Natural killer cell treated with Interleukin-12 subunit alpha and Interleukin-12 subunit beta and Interleukin-15 and Interleukin-18, amount 100 ng/mL, for 72 hours (primary cell): ENCODE measurements around the gene MON1A. TPM values are rescaled to one million over a fixed set of nuclear protein-coding genes. Genes with fewer than 3 reads are reported as not detected.
A peak's percentile ranks its signal among the peaks of the same experiment; 100 is the strongest.
"Not testable (repeated sequence)": the region's sequence is repeated elsewhere in the genome, so short reads cannot be mapped to it uniquely, and the experiment has no call there.

Experiments used
- ATAC-seq, 2 donors: fragments of 150-1000 bp; cut with Tn5 transposase in 1 of 2; sonication (Bioruptor Pico), chemical (Tn5 transposase) in 1 of 2; 2 replicates each; pipeline ENCODE4 v1.10.0; 2021
- DNase-seq: peaks from one replicate; pipeline ENCODE4 v3.0.0; 2022; ENCODE audit warnings: low spot score
- H3K27ac Mint-ChIP-seq, 2 donors: 1 replicate in 1 of 2; 2 replicates in 1 of 2; pipeline ENCODE4 v1.8.0; 2022; ENCODE audit warnings: mixed read lengths in 2 of 2, mild to moderate bottlenecking in 1 of 2, moderate library complexity in 1 of 2
- H3K27me3 Mint-ChIP-seq, 2 donors: 1 replicate in 1 of 2; 2 replicates in 1 of 2; pipeline ENCODE4 v1.8.0; 2022; ENCODE audit warnings: mixed read lengths in 2 of 2
- H3K36me3 Mint-ChIP-seq: one replicate; pipeline ENCODE4 v1.8.0; 2022; ENCODE audit warnings: mixed read lengths
- H3K4me1 Mint-ChIP-seq, 2 donors: 1 replicate in 1 of 2; 2 replicates in 1 of 2; pipeline ENCODE4 v1.8.0; 2022; ENCODE audit warnings: low read depth in 2 of 2, mixed read lengths in 2 of 2, mild to moderate bottlenecking in 1 of 2
- H3K4me3 Mint-ChIP-seq: one replicate; pipeline ENCODE4 v1.8.0; 2022; ENCODE audit warnings: mixed read lengths
- H3K9me3 Mint-ChIP-seq: 2 replicates; pipeline ENCODE4 v1.8.0; 2022; ENCODE audit warnings: mixed read lengths
- total RNA-seq, 2 donors: library from RNA; stranded (reverse); gene quantifications; one replicate each; pipeline ENCODE4 v1.2.3, GENCODE V29; 2022

MON1A gene
- total RNA-seq, 2 donors from 2014 or later = 11.3 to 18.7 TPM

DNA sequence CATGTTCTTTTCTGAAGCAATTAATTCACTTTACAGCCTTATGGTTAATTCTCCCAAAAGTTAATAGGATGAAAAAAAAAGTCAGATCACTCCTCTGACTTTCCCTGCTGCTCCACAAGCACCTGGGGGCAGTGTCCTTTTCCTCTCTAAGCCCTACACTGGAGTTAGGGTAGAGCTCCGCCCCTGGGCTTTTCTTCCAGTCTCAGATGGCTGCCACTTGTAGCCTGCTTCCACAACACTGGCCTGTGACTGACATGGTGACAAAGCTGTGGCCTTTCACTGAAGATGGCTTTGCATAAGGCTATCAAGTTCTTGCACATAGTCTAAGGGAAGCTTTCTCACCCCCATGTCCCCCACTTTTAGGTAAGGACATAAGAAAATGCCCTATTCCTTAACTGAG, 1.3 kb upstream of the MON1A start:
- H3K9me3 Mint-ChIP-seq = no peaks in the 10 kb centered on the region
- ATAC-seq (no peak), DNase-seq (peak; percentile 10)
- no peak overlapping the region for H3K4me3 Mint-ChIP-seq
- no peaks in the 10 kb centered on the region for H3K27me3 Mint-ChIP-seq
- no peaks in the 10 kb centered on the region for H3K36me3 Mint-ChIP-seq
- H3K4me1 Mint-ChIP-seq = peaks cover 8 to 16% of the 10 kb centered on the region in 2 donors
- peak overlapping the region in 1 of 2 donors; percentile 30 for H3K27ac Mint-ChIP-seq

DNA sequence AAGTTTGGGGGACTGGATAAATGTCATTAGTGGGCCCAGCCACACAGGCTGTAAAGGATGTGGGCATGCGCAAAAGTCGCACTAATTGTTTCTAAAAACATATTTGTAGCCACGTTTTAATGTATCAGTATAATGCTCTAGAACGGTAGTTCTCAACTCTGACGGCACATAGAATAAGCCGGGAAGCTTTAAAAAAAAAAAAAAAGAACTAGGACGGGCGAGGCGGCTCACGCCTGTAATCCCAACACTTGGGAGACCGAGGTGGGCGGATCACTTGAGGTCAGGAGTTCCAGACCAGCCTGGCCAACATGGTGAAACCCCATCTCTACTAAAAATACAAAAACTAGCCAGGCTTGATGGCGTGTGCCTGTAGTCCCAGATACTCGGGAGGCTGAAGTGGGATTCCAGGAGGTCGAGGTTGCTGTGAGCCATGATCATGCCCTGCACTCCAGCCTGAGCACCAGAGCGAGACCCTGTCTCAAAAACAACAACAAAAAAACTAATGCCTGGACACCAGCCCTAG, 618 bp upstream of the MON1A start:
- no peaks in the 10 kb centered on the region for H3K9me3 Mint-ChIP-seq
- H3K27ac Mint-ChIP-seq = peak overlapping the region; percentile 80 to 92
- no peaks in the 10 kb centered on the region for H3K36me3 Mint-ChIP-seq
- H3K4me3 Mint-ChIP-seq = peak overlapping the region; percentile 84
- peaks cover 12 to 18% of the 10 kb centered on the region in 2 donors for H3K4me1 Mint-ChIP-seq
- no peaks in the 10 kb centered on the region for H3K27me3 Mint-ChIP-seq
- DNase-seq (peak; percentile 8), ATAC-seq (no peak)

DNA sequence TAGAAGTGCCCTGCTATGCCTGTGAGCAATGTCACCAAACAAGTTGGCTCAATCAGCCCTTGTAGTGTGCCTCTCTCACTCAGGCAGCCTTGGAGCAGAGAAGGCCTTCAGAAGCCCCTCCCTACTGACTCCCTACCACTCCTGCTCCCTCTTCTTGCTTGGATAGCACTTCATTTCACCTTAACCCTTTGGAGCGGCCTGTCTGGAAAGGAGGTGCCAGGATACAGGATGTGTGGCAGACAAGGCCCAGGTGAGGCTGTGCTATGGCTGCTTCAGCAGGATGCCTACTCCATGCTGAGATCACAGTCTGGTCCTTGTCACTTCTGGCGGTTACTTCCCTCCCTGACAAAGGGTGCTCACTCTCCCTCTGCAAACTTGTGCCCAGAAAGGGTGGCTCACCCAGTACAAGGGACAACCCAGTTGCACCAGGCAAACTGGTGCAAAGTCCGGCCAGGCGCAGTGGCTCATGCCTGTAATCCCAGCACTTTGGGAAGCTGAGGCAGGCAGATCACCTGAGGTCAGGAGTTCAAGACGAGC, 1.1 kb downstream of the MON1A start:
- H3K9me3 Mint-ChIP-seq = no peaks in the 10 kb centered on the region
- no peaks in the 10 kb centered on the region for H3K27me3 Mint-ChIP-seq
- DNase-seq (no peak), ATAC-seq (no peak)
- H3K27ac Mint-ChIP-seq = no peak overlapping the region
- peaks cover 12 to 18% of the 10 kb centered on the region in 2 donors for H3K4me1 Mint-ChIP-seq
- H3K4me3 Mint-ChIP-seq = peak overlapping the region; percentile 84
- no peaks in the 10 kb centered on the region for H3K36me3 Mint-ChIP-seq

DNA sequence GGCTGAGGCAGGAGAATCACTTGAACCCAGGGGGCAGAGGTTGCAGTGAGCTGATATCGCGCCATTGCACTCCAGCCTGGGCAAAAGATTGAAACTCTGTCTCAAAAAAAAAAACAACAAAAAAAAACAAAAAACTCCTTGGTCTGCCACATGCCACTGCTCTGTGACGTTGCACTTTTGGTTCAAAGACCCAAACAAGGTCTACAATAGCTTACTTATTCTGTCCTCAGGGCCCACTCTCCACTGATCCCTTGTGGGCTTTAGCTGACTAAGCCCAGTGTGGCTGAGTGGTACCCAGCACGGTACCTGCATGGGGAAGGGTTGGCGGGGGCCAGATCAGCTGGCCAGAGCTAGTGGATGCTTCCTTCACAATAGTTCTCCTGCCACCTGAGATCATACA, 1.8 kb downstream of the MON1A start:
- no peaks in the 10 kb centered on the region for H3K9me3 Mint-ChIP-seq
- no peak overlapping the region for H3K27ac Mint-ChIP-seq

DNA sequence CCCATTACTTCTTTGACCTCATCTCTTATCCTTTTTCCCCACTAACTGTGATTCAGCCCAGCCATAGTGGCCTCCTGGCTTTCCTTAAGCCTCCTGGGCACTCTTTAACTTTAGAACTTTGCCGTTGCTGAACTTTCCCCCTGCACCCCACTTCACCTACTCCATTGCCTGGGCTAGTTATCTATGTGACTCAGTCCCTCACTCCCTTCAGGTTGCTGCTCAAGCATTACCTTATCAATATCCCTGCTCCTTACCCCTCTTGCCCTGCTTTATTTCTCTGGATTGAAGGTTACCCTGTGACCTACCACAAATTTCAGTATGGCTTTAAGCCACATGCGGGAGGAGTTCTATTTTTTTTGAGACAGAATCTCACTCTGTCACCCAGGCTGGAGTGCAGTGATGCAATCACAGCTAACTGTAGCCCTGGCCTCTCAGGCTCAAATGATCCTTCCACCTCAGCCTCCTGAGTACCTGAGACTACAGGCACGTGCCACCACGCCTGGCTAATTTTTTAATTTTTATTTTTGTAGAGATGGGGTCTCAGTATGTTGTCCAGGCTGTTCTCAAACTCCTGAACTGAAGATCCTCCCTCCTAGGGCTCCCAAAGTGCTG, 3.4 kb downstream of the MON1A start:
- Mint-ChIP-seq H3K27ac (peak overlapping the region in 1 of 2 donors; percentile 12), H3K4me3 (no peak overlapping the region), H3K27me3 (no peaks in the 10 kb centered on the region), H3K9me3 (no peaks in the 10 kb centered on the region), H3K36me3 (no peaks in the 10 kb centered on the region), H3K4me1 (peaks cover 12 to 18% of the 10 kb centered on the region in 2 donors)
- no peak for ATAC-seq
- no peak for DNase-seq

More for the DNA sequence above, 1.8 kb downstream of the MON1A start:
- Mint-ChIP-seq H3K4me3 (no peak overlapping the region), H3K36me3 (no peaks in the 10 kb centered on the region), H3K27me3 (no peaks in the 10 kb centered on the region), H3K4me1 (peaks cover 12 to 18% of the 10 kb centered on the region in 2 donors)
- DNase-seq (no peak), ATAC-seq (no peak)

DNA sequence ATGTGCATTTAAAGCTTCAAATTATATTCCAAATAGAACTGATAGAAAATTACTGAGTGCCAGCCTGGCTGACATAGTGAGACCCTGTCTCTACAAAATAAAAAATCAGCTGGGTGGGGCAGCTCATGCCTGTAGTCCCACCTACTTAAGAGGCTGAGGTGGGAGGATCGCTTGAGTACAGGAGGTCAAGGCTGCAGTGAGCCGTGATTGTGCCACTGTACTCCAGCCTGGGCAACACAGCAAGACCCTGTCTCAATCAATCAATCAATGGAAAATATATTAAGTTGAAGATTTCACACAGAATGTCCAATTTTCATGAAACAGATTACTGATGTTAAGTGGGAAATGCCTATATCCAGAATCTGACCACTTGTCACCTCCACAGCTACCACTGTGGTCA, 4.1 kb downstream of the MON1A start:
- Mint-ChIP-seq H3K9me3 (no peaks in the 10 kb centered on the region), H3K4me3 (no peak overlapping the region), H3K4me1 (peaks cover 12 to 18% of the 10 kb centered on the region in 2 donors), H3K27me3 (no peaks in the 10 kb centered on the region), H3K36me3 (no peaks in the 10 kb centered on the region), H3K27ac (no peak overlapping the region)
- ATAC-seq = no peak
- DNase-seq = peak; percentile 22

DNA sequence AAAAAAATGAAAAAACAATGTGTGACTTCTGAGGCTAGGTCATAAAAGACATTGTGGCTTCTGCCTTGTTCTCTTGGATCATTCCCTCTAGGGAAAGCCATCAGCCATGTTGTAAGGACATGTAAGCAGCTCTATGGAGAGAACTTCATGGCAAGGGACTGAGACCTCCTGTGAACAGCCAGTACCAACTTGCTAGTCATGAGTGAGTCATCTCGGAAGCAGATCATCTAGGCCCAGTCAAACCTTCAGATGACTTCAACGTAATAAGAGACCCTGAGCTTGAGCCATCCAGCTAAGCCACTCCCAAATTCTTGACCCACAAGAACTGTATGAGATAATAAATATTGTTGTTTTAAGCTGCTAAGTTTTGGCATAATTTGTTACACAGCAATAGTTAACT, 4.9 kb downstream of the MON1A start:
- Mint-ChIP-seq H3K4me1 (peaks cover 8 to 14% of the 10 kb centered on the region in 2 donors), H3K4me3 (no peak overlapping the region), H3K27me3 (no peaks in the 10 kb centered on the region), H3K36me3 (peaks cover 6% of the 10 kb centered on the region), H3K9me3 (no peaks in the 10 kb centered on the region), H3K27ac (no peak overlapping the region)
- DNase-seq (no peak), ATAC-seq (no peak)

DNA sequence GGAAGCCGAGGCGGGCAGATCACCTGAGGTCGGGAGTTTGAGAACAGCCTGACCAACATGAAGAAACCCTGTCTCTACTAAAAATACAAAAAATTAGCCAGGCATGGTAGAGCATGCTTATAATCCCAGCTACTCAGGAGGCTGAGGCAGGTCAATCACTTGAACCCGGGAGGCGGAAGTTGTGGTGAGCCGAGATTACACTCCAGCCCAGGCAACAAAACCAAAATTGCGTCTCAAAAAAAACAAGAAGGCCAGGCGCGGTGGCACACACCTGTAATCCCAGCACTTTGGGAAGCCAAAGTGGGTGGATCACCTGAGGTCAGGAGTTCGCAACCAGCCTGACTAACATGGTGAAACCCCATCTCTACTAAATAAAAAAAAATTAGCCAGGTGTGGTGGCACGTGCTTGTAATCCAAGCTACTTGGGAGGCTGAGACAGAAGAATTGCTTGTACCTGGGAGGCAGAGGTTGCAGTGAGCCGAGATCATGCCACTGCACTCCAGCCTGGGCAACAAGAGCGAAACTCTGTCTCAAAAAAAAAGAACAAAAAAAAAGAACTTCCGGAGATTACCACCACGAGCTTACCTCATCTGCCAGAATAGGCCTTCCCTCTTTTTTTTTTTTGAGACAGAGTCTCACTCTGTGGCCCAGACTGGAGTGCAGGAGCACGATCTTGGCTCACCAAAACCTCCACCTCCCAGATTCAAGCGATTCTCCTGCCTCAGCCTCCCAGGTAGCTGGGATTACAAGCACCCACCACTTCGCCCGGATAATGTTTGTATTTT, 11.6 kb downstream of the MON1A start:
- not testable (repeated sequence) for H3K4me1 Mint-ChIP-seq, H3K27ac Mint-ChIP-seq, DNase-seq, H3K4me3 Mint-ChIP-seq, ATAC-seq, H3K9me3 Mint-ChIP-seq, H3K27me3 Mint-ChIP-seq, H3K36me3 Mint-ChIP-seq

DNA sequence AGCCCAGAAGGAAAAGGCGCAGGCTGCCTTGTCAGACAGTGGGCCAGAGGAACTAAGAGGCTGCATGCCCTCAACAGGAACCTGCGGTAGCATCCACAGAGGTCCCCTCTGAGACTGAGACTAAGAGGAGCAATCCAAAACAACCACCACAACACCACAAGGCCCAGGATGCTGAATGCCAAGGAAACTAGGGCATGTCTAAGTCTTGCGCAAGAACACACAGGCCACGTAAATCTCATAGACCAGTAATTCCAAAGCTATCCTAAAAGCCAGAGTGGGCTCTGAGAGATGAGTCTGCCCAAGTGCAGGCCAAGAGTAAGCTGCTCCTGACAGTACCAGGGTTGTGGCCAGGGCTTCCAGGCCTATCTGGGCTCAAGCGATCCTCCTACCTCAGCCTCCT, 12.9 kb downstream of the MON1A start:
- Mint-ChIP-seq H3K27me3 (no peaks in the 10 kb centered on the region), H3K4me3 (no peak overlapping the region), H3K4me1 (peaks cover 5 to 6% of the 10 kb centered on the region in 2 donors), H3K9me3 (no peaks in the 10 kb centered on the region), H3K27ac (no peak overlapping the region), H3K36me3 (peaks cover 6% of the 10 kb centered on the region)
- ATAC-seq = no peak
- no peak for DNase-seq

DNA sequence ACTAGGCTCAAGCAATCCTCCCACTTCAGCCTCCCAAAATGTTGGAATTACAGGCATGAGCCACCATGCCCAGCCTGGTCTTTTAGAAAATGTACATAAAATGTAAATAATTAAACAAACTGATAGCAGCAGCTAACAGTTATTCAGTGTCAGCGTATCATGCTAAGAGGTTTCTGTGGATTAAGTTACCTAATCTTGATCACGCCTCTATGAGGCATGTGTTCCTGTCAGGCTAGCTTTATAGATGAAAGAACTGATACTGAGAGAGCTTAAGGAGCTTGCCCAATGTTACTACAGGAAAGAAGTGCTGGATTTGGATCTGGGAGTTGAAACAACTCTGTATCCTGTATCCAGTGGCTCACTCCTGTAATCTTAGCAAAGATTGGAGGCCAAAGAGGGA, 14.7 kb downstream of the MON1A start:
- Mint-ChIP-seq H3K36me3 (peaks cover under 1% of the 10 kb centered on the region), H3K27ac (no peak overlapping the region), H3K4me3 (no peak overlapping the region), H3K9me3 (no peaks in the 10 kb centered on the region), H3K4me1 (peaks cover 5 to 10% of the 10 kb centered on the region in 2 donors), H3K27me3 (no peaks in the 10 kb centered on the region)
- no peak for ATAC-seq
- DNase-seq = no peak

DNA sequence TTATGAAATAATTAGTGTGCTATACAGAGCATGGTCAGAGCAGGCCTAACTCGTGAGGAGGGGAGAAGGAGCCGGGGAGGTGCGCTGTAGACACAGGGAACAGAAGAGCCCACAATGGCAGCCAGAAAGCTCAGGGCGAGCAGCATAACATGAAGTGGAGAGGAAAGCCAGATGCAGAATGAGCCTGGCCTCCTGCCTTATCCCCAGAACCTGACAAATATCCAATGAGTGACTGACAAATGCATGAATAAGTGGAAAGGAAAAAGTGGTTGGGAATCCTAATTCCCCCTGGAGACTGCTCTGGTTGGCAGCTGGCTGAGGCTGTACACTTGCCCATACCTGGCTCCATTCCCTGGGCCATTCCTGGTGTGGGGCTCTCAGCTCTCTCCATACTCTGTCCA, 16.7 kb downstream of the MON1A start:
- ATAC-seq (no peak), DNase-seq (no peak)
- Mint-ChIP-seq H3K4me1 (peaks cover 5 to 10% of the 10 kb centered on the region in 2 donors), H3K27ac (no peak overlapping the region), H3K4me3 (no peak overlapping the region), H3K27me3 (no peaks in the 10 kb centered on the region), H3K9me3 (no peaks in the 10 kb centered on the region), H3K36me3 (no peaks in the 10 kb centered on the region)

DNA sequence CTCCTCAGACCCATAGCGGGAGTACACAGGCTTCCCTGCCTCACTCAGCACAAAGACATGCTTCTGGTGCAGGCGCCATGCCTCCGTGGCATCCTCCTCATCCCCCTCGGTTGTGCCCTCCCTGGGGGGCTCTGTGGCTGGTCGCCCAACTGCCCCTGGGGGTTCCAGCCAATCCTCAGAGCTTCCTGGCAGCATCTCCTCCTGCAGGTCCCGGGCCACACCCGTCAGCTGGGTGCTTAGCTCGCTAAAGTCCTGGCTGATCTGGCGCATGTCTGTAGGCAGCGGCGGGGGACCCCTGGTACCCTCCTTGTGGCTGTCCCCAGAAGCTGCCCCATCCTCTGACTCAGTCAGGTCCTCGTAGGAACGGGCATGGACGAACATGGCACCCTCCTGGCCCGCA, 18.0 kb downstream of the MON1A start:
- peaks cover 5 to 10% of the 10 kb centered on the region in 2 donors for H3K4me1 Mint-ChIP-seq
- no peak overlapping the region for H3K27ac Mint-ChIP-seq
- no peaks in the 10 kb centered on the region for H3K27me3 Mint-ChIP-seq
- ATAC-seq (no peak), DNase-seq (no peak)
- no peaks in the 10 kb centered on the region for H3K9me3 Mint-ChIP-seq
- no peak overlapping the region for H3K4me3 Mint-ChIP-seq
- H3K36me3 Mint-ChIP-seq = no peaks in the 10 kb centered on the region

DNA sequence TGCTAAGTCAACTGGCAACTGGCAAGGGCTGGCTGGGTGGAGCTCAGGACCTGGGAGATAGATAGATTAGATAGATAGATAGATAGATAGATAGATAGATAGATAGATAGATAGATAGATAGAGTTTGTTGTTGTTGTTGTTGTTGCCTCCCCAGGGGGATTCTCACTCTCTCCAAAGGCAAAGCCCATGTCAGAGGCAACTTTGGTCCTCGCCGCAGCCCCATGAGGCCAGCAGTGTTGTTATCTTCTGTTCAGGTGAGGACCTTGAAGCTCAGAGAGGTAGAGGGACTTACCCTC, 18.5 kb downstream of the MON1A start:
- ATAC-seq = no peak
- Mint-ChIP-seq H3K4me1 (peaks cover 1 to 8% of the 10 kb centered on the region in 2 donors), H3K27ac (no peak overlapping the region), H3K9me3 (no peaks in the 10 kb centered on the region), H3K27me3 (no peaks in the 10 kb centered on the region), H3K4me3 (no peak overlapping the region), H3K36me3 (no peaks in the 10 kb centered on the region)
- DNase-seq = no peak

DNA sequence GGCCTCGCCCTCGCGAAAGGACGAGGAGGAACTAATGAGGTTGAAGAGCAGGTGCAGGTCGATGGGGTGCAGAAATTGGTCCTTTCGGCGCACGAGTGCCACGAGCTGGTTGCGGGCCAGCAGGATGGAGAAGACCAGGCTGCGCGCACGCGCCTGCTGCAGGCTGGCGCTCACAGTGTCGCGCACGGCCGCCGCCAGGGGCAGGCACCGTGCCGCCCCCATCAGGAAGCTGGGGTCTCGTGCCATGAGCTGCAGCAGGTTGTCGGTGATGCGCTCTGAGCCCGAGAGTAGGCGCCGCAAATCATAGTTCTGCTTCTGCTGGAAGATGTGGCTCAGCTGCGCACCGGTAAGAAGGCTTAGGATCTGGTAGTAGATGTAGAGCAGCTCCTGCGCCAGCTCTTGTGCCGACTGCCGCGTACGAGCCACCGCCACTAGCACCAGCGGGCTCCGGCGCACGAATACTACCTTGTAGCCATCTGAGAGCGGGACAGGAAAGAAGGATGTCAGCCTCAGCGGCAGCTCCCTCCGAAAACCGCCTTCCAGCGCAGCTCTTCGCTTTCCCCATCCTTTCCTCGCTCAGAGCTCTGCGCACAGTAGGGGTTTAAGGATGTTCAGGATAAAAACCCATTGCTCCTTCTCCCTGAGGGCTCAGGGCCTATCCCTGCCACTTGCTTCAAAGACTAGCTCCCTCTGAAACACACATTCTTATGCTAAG, 19.0 kb downstream of the MON1A start:
- Mint-ChIP-seq H3K27me3 (no peaks in the 10 kb centered on the region), H3K4me1 (peaks cover 6 to 12% of the 10 kb centered on the region in 2 donors), H3K27ac (no peak overlapping the region), H3K4me3 (no peak overlapping the region), H3K36me3 (no peaks in the 10 kb centered on the region), H3K9me3 (no peaks in the 10 kb centered on the region)
- no peak for ATAC-seq
- no peak for DNase-seq
